Activated effector memory CD4-positive, alpha-beta T cell treated with Interleukin-2 at 50 U/mL for 16 hours (primary cell): ENCODE measurements around the gene GPER1.
"Not testable (repeated sequence)": the region's sequence is repeated elsewhere in the genome, so short reads cannot be mapped to it uniquely, and the experiment has no call there.

Experiments used
- DNase-seq: peaks from one replicate; pipeline ENCODE4 v3.0.0-alpha.2; 2020

The GPER1 gene

DNA sequence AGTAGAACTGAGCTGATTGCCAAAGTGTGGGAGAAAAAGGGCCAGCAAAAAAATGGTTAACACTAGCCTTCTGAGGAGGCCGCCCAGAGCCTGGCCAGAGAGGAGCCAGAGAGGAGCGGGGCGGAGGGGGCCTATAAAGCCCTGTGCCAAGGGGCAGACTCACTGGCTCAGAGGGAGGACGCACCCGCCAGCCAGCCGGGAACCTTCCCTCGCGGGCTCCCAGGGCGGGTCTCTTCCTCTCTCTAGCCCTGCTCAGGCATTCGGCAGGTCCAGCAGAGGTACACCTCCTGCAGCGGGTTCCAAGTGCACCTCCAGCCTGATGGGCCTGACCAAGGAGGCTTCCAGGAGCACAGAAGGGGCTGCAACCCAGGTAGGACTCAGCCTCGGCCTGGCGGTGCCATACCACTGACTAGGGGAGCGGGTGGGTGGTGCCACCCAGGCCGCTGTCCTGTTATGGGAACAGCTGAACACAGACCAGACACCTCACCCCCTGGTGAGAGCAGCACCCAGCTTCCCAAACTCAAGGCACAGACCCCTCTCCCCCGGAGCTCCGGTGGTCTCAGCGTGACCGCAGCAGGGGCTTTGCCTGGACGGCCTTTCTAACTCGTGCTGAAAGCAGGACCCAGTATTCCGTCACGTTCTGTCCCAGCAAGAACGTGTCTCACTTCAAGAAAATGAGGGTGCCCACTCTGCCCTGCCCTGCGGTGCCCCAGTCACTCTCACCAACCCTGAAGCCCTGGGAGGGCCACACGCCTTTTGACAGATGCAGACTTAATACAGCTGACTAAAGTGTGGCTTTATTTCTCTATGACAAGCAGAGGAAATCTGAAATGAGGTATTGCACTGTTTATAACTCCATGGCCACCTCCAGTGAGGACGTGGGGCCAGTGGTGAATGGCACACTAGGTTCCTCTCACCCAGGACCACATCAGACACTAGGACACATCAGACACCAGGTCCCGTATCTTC is at the start of gene GPER1:
Gene GPER1 (plus strand): TSS at position 162 of the 969 bp plus-strand sequence. CDS start 3,616 bp downstream, outside the sequence.
- DNase-seq: no peak

DNA sequence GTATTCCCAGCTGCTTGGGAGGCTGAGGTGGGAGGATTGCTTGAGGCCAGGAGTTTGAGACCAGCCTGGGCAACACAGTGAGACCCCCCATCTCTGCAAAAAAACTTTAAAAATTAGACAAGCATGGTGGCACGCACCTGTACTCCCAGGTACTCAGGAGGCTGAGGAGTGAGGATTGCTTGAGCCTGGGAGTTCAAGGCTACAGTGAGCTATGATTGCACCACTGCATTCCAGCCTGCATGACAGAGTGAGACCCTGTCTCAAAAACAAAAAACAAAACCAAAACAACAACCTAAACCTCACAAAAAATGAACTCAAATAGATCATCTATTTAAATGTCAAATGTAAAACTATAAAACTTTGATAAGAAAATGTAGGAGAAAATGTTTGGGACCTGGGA is 47.7 kb upstream of the GPER1 start:
- not testable (repeated sequence) for DNase-seq

DNA sequence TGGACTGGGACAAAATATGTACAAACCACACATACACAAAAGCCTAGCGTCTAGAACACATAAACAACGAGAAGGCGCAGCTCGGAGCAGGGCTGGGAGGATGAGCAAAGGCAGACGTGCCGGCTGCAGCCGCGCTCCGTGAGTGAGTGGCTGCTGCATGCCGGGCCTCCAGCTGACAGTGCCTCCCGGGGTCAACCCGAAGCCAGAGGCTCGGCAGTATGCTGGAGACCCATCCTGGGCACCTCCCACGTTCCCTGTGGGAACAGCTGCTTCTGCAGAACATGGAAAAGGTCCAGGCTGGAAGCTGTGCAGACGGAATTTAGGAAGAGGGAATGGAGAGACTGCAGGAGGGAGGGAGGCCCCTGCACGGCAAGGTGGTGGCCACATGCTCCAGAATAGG is 47.1 kb upstream of the GPER1 start:
- no peak for DNase-seq

DNA sequence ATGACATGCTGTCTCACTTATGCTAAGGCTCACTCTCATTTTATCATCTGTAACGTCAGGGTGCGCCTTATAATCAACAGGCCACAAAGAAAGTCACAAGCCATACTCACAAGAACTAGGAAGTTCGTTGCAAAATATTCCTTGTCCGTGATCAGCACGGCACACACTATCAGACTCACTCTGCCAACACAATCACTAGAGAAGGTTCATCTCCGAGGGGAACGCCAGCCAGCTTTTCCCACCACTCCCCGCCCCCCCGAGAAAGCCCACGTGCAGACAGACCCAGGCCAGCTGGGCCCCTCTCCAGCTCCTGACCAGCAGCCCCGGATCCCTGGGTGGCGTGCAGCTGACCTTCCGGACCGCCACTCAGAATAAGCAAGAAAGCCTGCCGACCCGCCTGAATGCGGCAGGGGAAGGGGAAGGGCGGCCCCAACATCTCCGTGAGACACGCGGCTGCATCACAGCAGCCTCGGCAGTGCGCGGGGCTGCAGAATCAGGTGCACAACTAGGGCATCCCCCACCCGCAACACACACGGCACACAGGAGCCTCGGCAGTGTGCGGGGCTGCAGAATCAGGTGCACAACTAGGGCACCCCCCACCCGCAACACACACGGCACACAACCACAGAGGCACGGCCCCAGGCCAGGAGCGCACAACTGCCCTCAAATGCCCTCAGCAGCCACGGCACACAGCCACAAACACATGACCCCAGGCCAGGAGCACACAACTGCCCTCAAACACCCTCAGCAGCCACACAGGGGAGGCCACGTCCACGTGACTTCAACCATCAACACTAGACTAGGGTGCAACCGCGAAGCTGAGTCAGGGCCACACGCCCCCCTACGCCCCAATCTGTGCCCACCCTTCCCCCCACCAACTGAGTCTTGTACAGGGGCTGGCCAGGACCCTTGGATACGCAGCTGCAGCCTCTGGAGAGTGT is 46.1 kb upstream of the GPER1 start:
- no peak for DNase-seq

DNA sequence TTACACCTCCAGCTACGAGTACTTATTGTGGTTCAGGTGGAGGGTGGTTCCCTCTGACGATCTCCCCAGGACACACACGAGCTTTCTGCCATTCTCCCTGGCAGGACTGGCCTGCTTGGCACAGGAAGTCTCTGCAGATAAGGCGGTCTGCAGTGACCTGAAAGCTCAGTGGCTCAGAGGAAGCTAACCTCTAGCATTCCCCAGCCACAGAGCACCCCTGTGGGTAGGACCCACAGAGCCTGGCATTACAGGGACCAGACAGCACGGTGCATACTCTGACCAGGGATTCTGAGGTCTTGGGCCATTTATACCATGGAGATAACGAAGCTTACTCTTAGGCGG is 45.5 kb upstream of the GPER1 start:
- DNase-seq: no peak

DNA sequence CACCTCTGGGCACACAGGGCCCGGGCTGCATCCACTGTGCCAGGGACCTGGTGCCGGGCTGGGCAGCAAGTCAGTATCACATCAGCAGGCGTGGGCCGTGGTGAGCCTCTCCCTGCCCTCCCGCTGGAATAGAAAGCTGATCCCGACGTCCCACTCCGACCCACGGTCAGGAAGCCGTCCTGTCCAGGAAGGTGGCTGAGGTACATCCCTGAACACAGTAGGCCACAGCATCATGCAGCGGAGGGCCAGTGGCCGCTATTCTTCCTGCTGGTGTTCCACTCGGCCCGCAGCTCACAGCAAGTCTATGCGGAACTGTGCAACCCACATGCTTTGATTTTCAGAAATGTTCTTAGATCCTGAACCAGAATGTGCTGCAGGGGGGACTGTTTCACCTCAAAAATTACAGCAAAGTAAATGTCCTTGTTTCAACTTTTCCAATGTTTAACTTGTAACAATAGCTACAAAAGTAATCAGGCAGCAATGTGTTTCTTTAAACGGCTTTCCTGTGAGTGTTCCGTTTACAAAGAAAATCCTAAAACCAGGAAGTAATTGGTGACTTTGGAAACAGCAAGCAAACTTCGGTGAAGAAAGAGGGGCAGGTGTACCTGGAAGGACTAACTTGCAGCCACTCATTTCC is 44.2 kb upstream of the GPER1 start:
- no peak for DNase-seq

DNA sequence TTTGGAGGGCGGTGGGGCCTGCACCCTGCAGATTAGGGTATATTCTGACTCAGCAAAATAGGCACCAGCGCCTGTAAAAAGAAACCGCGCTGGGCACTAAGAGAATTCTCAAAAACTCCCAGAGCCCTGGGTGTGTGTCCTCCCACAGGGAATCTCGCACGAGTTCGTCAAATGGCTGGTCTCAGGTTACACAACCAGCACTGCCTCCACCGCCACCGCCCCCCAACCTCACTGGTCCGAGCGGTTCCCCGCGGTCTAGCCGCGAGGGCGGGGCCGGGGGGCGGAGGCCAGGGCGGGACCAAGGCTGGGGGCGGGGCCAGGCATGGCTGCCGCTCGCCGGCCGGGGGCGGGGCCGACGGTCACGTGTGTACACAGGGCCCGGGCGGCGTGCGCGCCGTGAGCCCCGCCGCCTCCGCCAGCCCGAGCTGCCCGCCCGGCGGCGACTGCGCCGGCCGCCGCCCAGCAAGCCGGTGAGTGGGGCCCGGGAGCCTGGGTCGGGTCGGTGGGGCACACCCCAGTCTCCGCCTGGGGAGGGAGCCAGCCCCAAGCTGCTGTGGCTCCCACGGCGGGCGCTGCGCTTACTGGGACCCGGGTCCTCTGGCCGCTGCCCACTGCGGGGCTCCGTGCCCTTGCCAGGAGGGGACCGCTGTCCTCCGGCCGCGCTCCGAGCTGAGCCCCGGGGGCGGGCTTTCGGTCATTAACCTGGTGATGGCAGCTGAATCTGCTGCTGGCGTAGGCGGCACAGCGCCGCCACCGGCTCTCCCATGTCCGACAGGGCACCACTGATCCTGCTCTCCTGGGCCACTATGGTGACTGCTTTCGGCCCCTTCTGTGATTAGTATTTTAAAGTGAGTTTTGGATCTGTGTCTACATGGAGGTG is 43.5 kb upstream of the GPER1 start, which contains the start of gene GPR146:
Gene GPR146 (plus strand): TSS at position 358 of the 880 bp plus-strand sequence. CDS start 12,970 bp downstream, outside the sequence.
- DNase-seq: peak; percentile 89

DNA sequence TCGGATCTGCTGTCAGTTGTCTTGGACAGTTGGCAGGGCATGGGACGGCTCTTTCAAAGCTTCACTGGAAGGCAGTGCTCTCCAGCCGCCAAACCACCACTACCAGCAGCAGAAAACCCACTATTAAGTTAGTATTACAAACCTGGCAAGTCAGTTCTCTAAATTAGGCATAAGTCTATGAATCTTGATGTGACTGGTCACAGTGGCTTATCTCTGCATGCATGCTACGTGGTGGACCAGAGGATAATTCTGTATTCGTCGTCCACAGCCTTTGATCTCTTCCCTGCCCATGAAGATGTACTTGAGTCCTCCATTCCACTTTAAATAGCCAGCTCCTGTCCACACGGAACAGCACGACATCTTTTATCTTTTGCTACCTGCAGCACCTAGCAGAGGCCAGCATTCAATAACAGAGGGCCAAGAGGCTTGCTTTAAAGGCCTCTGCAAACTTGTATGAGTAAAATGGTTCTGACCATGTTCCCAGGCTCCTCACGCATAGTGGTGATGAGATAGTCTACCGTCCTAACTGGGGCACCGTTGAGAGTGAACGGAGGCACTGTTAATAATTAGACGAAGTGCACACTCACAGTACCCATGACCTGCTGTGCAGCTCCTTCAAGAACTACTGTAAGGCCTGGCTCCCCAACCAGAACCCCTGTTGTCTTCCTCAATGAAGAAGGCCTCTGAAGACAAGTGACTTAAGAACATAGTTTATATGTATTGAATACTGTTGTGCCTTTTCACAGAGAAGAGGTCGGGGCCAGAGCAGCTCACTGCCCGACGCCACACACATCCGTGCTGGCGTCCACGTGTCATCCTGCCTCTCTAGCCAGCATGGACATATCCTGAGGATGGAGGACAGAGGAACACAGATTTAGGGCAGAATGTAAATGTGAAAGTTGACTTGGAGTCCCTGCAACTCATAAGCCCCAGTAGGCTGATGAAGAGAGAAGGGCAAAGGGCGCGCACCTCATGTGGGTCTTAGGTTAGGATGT is 42.5 kb upstream of the GPER1 start:
- DNase-seq: no peak

DNA sequence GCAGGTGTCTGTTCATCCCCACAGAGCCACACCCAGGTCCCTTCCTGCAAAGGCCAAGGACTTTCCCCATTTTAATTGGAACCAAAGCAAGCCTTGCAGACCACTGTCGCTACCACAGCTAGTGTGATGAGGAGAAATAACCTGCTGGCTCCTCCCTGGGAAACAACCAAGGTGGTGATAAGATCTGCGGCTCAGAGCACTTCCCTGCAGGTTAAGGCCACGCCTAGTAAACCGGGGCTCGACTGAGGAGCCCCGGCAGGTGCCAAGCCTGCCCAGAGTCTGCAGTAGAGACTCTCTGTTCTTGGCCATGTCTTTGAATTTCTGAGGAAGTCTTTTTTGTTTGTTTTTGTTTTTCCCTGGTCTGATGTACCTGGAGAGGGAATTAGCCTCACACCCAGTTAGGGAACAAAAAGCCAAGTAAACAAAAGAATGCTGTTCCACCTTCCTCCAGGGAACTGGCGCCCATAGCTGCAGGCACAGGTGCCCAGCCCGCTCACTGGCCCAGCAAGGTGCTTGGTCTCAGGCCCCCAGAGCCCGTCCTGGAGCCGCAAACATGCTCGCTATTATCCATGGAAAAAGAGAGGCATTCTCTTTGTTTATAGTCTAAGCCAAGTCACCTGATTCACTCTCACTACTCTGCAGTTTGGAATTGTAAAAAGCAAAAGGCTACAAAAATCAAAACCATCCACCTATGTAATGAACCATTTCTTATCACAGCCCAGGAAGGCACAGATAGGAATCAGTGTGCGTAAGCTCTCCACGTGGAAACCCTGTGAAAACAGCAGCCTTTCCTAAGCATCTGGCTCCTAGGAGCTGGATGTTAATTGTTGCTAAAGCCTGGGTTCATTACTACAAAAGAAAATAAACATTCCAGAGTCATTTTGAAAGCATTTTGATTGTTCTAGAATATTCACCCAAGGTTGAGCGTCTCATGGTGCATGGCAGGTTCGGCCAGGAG is 40.9 kb upstream of the GPER1 start:
- DNase-seq: peak; percentile 44

DNA sequence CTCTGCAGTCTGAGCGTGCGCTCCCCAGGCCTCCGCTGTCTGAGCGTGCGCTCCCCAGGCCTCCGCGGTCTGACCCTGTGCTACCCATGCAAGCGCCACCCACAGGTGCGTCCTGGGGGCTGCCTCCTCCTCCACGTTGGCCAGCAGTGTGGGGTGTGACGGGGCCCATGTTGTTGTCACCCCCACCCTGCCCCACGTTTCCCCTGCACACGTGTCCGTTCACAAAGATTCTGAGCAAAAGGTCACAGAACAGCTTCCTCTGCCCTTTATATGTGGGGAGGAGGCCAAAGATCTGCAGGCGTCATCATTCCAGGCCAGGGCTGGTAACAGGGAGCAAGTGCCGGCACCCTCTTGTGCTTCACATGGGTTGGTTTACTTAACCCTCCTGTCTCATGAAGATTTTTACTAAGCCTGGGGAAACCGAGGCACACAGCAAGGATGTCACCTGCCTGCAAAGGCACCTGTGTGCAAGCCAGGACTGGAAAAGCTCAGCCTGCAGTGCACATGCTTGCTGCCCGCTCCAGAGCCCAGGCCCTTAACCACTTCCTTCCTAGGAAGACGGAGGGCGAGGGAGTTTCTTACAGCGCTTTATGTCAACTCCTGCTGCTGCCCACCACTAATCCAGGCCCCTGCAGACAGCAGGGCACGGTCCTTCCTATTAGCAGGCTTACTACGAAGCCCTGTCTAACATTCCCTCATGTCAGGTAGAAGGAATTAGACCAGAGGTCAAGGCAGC is 38.7 kb upstream of the GPER1 start:
- no peak for DNase-seq

DNA sequence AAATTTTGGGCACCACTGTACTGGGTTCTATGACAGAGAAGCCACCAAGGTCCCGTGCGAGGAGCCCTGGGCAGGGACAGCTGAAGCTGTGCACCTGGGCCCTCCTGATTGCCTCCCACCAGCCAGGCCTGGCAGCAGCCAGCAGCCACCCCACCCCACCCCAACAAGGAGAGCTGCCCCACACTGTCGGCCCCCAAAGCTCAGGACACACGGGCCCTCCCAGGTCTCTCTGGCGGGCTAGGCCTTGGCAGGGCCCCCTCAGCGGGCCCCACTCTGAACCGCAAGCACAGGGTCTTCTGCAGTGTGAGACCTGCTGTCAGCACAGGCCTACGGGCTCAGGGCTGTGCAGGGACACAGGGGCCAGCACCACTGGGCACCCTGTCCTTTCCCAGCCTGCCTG is 38.1 kb upstream of the GPER1 start:
- no peak for DNase-seq

DNA sequence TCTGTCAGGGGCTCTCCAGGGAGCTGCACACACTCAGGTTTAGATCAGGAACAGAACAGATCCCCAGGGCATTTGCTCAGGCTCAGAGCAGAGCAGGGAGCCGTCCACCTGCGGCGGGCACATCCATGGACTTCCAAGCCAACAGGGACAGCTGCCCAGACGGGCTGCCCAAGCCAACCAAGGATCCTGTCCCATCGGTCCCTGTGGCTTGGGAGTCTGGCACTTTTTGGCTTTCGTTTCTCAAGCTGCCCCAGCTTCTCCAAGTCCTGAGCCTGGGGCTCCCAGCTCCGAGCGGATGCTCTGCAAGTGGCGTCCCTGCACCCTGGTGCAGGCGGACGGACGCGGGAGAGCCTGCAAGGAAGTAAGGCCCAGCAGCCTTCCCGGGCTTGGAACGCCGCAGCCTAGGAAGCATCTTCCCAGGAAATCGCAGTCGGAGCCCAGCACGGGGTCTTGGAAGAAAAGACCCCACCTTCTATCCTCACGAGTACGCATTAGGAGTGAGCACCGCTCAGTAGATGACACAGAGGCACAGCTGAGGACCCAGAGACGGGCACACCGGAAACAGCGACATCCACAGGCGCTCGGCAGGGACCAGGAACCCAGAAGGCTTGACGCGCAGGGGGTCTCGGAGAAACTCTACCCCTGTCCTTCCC is 37.5 kb upstream of the GPER1 start:
- no peak for DNase-seq

DNA sequence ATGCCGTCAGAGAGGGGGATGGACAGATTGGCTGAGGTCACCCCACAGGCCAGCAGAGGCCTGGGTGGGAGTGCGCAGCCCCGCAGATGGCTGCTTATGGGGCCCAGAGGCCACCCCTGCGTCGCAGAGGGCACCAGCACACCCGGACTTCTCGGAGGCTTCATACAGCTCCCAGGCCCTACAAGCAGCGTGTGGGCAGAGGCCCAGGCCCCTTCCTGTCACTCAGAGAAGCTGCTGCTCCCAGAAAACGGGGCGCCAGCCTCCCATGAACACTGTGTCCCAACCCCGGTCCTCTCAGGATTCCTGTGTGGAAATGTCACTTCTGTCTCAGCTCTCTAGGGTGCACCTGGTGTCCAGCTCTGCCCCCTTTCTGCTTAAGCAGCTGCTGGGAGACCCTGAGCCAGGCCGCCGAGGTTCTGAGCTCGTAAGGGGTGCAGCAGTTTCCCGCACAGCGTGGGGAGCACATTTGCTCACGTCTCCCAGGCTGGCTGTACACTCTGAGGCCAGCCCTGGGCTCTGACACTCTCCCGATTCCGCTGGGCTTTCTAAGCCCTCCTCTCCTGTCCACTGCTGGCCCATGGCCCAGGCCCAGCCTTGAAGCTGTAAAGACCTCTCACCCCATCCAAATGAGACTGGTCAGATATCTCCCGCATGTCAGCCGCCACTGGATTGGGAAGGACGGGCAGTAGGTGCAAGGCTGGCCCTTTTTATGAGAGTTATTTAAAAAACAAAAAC is 36.8 kb upstream of the GPER1 start:
- no peak for DNase-seq

DNA sequence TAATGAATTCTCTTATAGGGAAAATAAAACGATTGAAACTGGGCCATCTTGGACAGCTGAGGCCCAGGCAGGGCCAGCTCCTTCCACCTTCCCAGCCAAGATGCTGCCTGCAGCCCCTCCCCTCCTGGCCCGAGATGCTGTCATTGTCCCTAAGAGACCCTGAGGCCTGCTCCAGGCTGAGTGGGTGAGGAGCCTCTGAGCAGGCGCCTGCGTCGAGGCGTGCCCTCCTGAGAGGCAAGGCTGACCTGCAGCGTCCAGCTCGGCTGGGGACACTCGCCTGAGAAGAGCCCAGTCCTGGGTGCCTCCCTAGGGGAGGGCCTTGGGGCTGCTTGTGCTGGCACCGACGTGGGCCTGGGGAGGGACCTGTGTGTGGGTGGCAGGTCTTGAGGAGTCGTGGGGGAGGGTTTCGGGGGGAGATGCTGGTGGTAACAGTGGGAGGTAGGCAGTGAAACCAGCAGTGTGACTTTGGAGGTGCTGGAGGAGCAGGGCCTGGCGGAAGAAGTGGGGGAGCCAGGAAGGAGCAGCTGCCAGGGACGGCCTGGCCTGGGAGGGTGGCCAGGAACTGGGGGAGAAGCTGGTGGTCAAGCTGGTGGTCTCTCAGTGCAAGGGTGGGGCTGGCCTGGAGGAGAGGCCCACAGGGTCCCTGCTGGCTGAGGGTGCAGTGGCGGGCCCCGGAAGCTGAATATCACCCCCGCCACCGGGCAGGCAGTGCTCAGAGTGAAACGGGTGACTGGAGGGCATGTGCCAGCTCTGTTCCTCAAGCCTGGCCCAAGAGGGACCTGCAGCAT is 35.7 kb upstream of the GPER1 start:
- DNase-seq: no peak

DNA sequence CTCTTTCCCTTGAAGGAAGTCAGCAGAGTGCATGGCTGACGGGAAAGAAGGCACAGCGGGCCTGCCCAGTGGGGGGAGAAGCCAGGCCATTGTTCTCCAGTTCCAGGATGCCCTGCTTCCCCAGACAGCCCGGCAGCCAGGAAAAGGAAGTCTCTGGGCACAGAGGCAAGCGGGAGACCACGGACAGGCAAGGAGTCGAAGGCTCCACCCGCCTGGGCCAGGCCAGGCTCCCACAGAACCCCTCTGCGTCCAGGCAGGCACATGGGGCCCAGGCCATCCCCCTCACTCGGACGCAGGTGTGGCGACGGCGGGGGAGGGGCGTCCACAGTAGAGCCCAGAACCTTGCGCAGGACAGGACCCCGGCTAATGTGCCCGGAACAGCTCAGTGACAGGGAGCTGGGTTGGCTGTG is 34.9 kb upstream of the GPER1 start:
- no peak for DNase-seq

DNA sequence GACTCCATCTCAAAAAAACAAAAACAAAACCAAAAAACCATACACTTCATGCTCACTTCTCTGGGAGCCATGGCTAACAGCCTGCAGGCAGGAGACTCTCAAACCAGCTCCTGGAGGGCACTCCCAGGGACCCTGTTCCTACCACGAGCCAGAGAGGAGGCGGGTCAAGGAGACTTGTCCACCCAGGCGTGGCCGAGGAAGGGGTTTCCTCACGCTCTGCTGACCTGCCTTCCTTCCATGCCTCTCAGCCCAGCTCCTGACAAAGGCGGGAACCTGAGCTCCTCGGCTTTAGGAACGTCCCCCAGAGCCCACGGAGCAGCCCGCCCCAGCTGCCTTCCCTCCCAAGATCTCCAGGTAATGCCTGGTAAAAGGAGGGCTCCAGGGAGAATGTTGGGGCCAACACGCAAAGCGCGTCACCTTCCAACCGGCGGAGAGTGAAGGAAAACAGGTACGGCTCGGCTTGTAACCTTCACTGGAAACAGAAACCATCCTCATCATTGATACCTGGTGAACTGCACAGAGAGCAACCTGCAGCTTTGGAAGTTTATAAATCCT is 34.0 kb upstream of the GPER1 start:
- DNase-seq: no peak
